Activated CD4-positive, alpha-beta memory T cell treated with anti-CD3 and anti-CD28 coated beads, Interleukin-2, amount 10 ng/mL, durations not matched to agents 7 days and 5 days (primary cell): ENCODE data around the gene SMCR8. TPM values are rescaled to one million over a fixed set of nuclear protein-coding genes. Genes with fewer than 3 reads are reported as not detected.
A peak's percentile ranks its signal among the peaks of the same experiment; 100 is the strongest.

Experiments used
- CTCF ChIA-PET: fragments of 350-600 bp; sonication (Branson Sonifier 250); formaldehyde crosslinking; loops from one replicate; lab custom pipeline; 2021; ENCODE audit warnings: antibody characterized with exemption, inconsistent platforms; lab: Charles Lee
- POLR2A ChIA-PET: fragments of 350-600 bp; sonication (Branson Sonifier 250); formaldehyde crosslinking; loops from one replicate; lab custom pipeline; 2021; ENCODE audit warnings: antibody characterized with exemption; lab: Charles Lee
- DNase-seq: peaks from one replicate; pipeline ENCODE4 v3.0.0-alpha.2; 2020
- H3K27ac Mint-ChIP-seq: one replicate; pipeline ENCODE4 v1.8.0; 2021; ENCODE audit warnings: mild to moderate bottlenecking, mixed read lengths
- H3K27me3 Mint-ChIP-seq: one replicate; pipeline ENCODE4 v1.8.0; 2021; ENCODE audit warnings: mixed read lengths
- H3K36me3 Mint-ChIP-seq: one replicate; pipeline ENCODE4 v1.8.0; 2021; ENCODE audit warnings: low read depth, mixed read lengths
- H3K4me1 Mint-ChIP-seq: one replicate; pipeline ENCODE4 v1.8.0; 2021; ENCODE audit warnings: mixed read lengths
- H3K4me3 Mint-ChIP-seq: one replicate; pipeline ENCODE4 v1.8.0; 2021; ENCODE audit warnings: mild to moderate bottlenecking, mixed read lengths
- H3K9me3 Mint-ChIP-seq: one replicate; pipeline ENCODE4 v1.8.0; 2021; ENCODE audit warnings: mixed read lengths
- total RNA-seq, 2 experiments: library from RNA; stranded (reverse); gene quantifications; one replicate each; pipeline ENCODE4 v1.2.3, GENCODE V29; 2021

The SMCR8 gene
- total RNA-seq, 2 experiments from 2014 or later = 27.0 to 27.9 TPM

DNA sequence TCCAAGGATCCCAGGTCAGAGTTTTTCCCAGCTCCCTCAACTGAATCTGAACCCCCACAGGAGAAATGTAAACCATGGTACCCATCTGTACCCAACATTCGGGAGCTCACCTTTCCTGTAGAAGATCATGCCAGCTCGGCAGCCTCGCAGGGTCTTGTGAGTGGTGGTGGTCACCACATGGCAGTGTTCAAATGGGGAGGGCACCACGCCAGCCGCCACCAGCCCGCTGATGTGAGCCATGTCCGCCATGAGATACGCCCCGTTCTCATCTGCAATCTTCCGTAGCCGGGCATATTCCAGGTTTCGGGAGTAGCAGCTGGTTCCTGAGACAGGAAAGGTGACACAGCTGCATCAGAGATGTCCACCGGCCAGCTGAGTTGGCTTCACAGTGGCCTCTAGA lies 24.8 kb downstream of the SMCR8 start:
- H3K9me3 Mint-ChIP-seq = no peaks in the 10 kb centered on the region
- no peaks in the 10 kb centered on the region for H3K27me3 Mint-ChIP-seq

DNA sequence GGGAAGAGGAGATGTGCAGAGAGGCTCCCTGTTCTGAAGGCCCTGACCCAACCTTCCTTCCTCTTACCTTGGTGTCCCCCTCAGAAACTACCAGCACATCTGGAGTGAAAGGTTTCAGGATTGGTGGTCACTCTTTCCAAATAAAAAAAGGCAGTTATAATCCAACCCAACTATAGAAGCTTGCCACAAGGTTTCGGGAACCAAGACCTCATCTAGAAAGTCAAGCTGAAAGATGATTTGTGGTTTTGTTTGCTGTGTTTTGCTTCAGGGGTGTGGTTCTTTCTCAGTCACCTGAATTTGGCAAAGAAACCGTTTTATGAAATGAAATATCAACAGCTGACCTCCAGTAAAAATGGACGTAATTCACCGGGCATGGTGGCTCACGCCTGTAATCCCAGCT lies 28.9 kb downstream of the SMCR8 start:
- Mint-ChIP-seq H3K36me3 (peaks cover 50% of the 10 kb centered on the region), H3K9me3 (no peaks in the 10 kb centered on the region), H3K27me3 (no peaks in the 10 kb centered on the region), H3K27ac (peak overlapping the region; percentile 62), H3K4me1 (peaks cover 12% of the 10 kb centered on the region), H3K4me3 (no peak overlapping the region)
- ChIA-PET CTCF (interaction anchor here (0.6 kb wide), 1 partner anchor 1513 kb away, joined by 3 read pairs; no protein-coding TSS in a partner anchor), POLR2A (interaction anchor here (0.8 to 1.0 kb wide), 2 partner anchors 10 to 13 kb away, joined by 3 read pairs; no protein-coding TSS in a partner anchor)
- no peak for DNase-seq

More for the DNA sequence above, 24.8 kb downstream of the SMCR8 start:
- CTCF ChIA-PET = no interaction called here
- H3K4me1 Mint-ChIP-seq = peaks cover 12% of the 10 kb centered on the region
- H3K36me3 Mint-ChIP-seq = peaks cover 58% of the 10 kb centered on the region
- H3K4me3 Mint-ChIP-seq = no peak overlapping the region
- H3K27ac Mint-ChIP-seq = no peak overlapping the region
- no peak for DNase-seq
- POLR2A ChIA-PET = no interaction called here

DNA sequence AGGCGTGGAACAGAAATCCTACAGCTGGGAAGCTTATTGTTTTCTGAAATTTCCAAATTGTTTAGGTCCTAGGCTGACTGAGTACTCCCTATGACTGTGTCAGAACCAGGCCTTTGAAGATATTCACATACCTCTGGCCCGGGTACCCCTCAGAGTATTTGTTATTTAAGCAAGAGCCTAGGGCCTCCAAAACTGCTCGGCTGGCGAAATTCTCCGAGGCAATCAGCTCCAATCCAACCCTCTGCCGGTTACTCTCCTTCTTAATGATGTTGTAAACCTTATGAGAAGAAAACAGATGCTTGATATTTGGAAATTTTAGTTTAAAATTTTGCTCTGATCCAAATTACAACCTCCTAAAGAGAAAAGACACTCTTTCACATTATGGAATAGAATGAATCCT lies 38.4 kb downstream of the SMCR8 start:
- no peak for DNase-seq
- Mint-ChIP-seq H3K27ac (no peak overlapping the region), H3K36me3 (peaks cover 34% of the 10 kb centered on the region), H3K4me1 (no peaks in the 10 kb centered on the region), H3K9me3 (no peaks in the 10 kb centered on the region), H3K27me3 (no peaks in the 10 kb centered on the region), H3K4me3 (no peak overlapping the region)
- POLR2A ChIA-PET = no interaction called here
- CTCF ChIA-PET = interaction anchor here (1.4 kb wide), 1 partner anchor 9 kb away, joined by 3 read pairs; the partner anchor contains the start of gene SHMT1

DNA sequence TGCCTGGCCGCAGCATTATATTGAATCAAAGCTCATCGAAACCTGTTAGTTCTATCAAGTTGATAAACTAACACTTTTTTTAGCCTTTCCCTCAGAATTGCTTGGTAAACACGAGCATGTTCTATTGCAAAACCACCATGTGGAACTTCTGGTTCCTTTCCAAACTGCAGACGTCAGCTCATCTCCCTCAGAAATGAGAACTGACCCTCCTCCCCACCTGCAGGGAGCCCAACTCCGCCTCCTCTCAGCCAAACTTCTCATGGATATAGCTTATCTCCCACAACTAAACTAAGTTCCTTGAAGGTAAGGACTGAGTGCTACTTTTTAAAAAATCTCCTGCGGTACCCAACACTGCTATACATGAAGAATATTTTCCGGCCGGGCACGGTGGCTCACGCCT lies 41.5 kb downstream of the SMCR8 start:
- Mint-ChIP-seq H3K36me3 (peaks cover 38% of the 10 kb centered on the region), H3K4me1 (peaks cover 10% of the 10 kb centered on the region), H3K27me3 (no peaks in the 10 kb centered on the region), H3K9me3 (no peaks in the 10 kb centered on the region), H3K27ac (no peak overlapping the region), H3K4me3 (no peak overlapping the region)
- ChIA-PET POLR2A (no interaction called here), CTCF (interaction anchor here (0.5 kb wide), 1 partner anchor 60 kb away, joined by 3 read pairs; no protein-coding TSS in a partner anchor)
- DNase-seq = no peak

DNA sequence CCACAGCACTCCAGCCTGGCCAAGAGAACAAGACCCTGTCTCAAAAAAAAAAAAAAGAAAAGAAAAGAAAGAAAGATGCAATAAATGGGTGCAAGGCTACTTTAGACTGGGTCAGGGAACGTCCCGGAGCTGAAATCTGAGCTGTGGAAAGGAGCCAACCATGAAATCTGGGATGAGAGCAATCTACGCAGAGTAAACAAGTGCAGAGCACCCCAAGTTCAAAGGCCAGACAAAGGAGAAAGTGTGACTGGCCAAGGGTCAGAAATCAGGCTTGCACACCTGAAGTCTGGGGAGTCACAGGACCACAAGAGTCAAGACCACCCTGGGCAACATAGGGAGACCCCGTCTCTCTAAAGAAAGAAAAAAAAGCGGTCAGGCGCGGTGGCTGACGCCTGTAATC lies 45.4 kb downstream of the SMCR8 start:
- Mint-ChIP-seq H3K27me3 (no peaks in the 10 kb centered on the region), H3K4me1 (peaks cover 30% of the 10 kb centered on the region), H3K36me3 (peaks cover 19% of the 10 kb centered on the region), H3K4me3 (peak overlapping the region; percentile 4), H3K9me3 (no peaks in the 10 kb centered on the region), H3K27ac (no peak overlapping the region)
- ChIA-PET POLR2A (no interaction called here), CTCF (interaction anchor here (0.7 kb wide), 1 partner anchor 495 kb away, joined by 3 read pairs; no protein-coding TSS in a partner anchor)
- DNase-seq = no peak

DNA sequence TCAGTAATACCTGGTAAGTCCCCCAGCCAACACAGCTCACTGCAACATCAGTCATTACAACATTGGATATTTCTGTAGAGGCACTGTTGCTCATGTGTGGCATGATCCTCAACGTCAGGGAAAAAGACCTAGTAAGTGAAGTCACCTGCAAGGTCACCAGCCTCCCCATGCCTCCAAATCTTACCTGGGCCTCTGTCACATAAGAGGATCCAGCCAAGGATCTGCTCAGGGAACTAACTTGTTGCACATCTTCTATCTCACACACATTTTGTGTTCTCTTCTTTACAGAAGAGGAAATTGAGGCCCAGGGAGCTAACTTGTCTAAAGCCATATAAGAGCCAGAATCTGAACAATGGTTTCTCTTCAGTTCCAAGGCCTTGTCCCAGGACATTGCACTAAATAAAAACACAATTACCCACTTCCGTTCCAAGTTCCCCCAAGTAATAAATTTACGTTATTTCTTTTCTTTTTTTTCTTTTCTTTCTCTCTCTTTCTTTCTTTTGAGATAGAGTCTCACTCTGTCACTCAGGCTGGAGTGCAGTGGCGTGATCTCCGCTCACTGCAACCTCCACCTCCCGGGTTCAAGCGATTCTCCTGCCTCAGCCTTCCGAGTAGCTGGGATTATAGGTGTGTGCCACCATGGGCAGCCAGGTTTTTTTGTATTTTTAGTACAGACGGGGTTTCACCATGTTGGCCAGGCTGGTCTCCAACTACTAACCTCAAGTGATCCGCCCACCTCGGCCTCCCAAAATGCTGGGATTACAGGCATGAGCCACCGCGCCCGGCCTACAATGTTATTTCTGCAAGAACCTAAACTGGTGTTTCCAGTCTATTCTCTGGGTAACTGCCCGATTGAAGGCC lies 47.0 kb downstream of the SMCR8 start:
- H3K4me3 Mint-ChIP-seq = peak overlapping the region; percentile 94
- peaks cover 30% of the 10 kb centered on the region for H3K4me1 Mint-ChIP-seq
- H3K36me3 Mint-ChIP-seq = peaks cover 14% of the 10 kb centered on the region
- H3K9me3 Mint-ChIP-seq = no peaks in the 10 kb centered on the region
- no peaks in the 10 kb centered on the region for H3K27me3 Mint-ChIP-seq
- no peak for DNase-seq
- peak overlapping the region; percentile 45 for H3K27ac Mint-ChIP-seq
- ChIA-PET POLR2A (interaction anchor here (1.2 to 1.8 kb wide), 5 partner anchors 13 to 104 kb away, joined by 3 to 7 read pairs (median 4); partner anchors contain the start of genes SMCR8 and TOP3A), CTCF (no interaction called here)

DNA sequence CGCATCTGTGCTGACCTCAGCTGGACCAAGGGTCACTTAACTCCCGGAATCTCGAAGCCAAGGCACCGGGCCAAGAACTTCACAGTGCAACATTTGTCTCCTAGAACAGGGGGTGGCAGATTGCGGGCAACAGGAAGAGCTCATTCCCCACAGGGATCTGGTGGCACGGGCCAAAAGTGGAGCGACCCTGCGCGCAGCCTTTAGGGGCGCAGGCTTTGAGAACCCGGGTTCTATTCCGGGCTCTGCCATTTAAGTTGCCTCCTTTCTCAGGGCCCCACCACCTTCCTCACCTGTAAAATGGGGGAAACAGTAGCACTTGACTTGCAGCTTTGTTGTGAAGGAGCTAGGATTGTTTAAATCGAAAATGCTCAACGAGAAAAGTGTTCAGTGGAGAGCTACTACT lies 47.6 kb downstream of the SMCR8 start:
- ChIA-PET POLR2A (interaction anchor here (1.0 to 1.8 kb wide), 9 partner anchors 14 to 702 kb away, joined by 3 to 7 read pairs (median 3); partner anchors contain the start of genes SMCR8 and TOP3A), CTCF (interaction anchor here (0.9 to 1.0 kb wide), 2 partner anchors 9 to 263 kb away, joined by 3 read pairs; no protein-coding TSS in a partner anchor)
- H3K36me3 Mint-ChIP-seq = peaks cover 14% of the 10 kb centered on the region
- no peaks in the 10 kb centered on the region for H3K9me3 Mint-ChIP-seq
- no peak for DNase-seq
- H3K27me3 Mint-ChIP-seq = no peaks in the 10 kb centered on the region
- H3K27ac Mint-ChIP-seq = peak overlapping the region; percentile 45
- H3K4me1 Mint-ChIP-seq = peaks cover 30% of the 10 kb centered on the region
- peak overlapping the region; percentile 94 for H3K4me3 Mint-ChIP-seq

DNA sequence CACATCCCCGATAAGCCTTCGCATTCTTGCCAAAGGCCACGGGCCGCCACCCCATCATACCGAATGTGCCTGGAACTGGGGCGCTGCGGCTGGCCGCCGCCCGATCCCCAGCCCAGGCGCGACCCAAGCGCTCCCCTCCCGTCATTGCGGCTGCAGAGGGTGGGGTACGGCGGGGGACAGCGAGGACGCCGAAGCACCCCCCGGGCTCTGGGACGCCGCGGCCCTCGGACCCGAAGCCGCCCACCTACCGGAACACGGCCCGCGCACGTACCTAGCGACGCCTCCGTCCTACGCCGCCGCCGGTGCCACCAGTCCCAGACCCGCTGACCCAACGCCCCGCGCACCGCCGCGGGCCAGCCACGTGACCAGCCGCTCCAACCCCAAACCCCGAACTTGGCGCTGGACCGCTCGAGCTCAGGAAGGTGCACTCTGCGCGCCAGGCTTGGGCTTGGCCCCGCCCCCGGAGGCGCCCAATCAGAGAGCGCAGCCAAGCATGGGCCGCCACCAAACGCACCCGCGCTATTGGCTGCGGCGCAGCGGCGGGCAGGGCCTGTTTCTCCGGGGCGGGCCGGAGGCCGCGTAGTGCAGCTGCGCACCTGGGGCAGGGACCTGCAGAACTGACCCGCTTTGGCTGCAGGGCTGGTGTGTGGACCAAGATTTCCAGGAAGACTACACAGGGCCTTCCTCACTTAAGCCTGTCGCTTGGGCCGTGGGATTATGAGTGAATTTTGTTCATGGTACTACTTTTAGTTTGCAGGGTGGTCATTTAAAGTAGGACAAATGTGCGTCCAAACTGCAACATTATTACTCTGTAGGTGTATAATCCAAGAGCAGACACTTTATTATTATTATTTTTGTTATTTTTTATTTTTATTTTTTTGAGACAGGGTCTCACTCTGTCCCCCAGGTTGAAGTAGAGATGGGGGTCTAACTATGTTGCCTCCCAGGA lies 48.3 kb downstream of the SMCR8 start, which contains the start of gene SHMT1:
TSS of gene SHMT1 (minus strand) at position 450 of the 949 bp plus-strand sequence. CDS start 7,569 bp downstream, outside the sequence.
- DNase-seq = peak; percentile 94
- Mint-ChIP-seq H3K9me3 (no peaks in the 10 kb centered on the region), H3K4me1 (peaks cover 30% of the 10 kb centered on the region), H3K4me3 (peak within 1 kb of the TSS; percentile 94), H3K27me3 (no peaks in the 10 kb centered on the region), H3K36me3 (peaks cover 14% of the 10 kb centered on the region), H3K27ac (peak within 1 kb of the TSS; percentile 82)
- ChIA-PET POLR2A (interaction anchor here (1.0 to 1.8 kb wide), 8 partner anchors 15 to 701 kb away, joined by 3 to 4 read pairs (median 3); no protein-coding TSS in a partner anchor), CTCF (interaction anchor here (0.6 to 1.0 kb wide), 3 partner anchors 9 to 333 kb away, joined by 3 read pairs; no protein-coding TSS in a partner anchor)

DNA sequence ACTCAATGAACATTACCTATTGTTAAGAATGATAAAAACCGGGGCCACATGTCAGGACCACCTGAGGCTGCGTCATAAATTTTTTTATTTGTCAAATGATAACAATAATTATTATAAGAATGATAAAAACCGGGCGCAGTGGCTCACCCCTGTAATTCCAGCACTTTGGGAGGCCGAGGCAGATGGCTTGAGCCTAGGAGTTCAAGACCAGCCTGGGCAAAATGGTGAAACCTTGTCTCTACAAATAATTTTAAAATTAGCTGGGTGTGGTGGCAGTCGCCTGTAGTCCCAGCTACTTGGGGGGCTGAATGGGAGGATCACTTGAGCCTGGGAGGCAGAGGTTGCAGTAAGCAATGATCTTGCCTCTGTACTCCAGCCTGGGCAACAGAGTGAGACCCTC lies 49.1 kb downstream of the SMCR8 start:
- CTCF ChIA-PET = no interaction called here
- no peaks in the 10 kb centered on the region for H3K9me3 Mint-ChIP-seq
- peaks cover 14% of the 10 kb centered on the region for H3K36me3 Mint-ChIP-seq
- no peak overlapping the region for H3K27ac Mint-ChIP-seq
- no peaks in the 10 kb centered on the region for H3K27me3 Mint-ChIP-seq
- POLR2A ChIA-PET = interaction anchor here (1.2 to 1.8 kb wide), 2 partner anchors 15 to 49 kb away, joined by 3 to 4 read pairs; no protein-coding TSS in a partner anchor
- DNase-seq = no peak
- no peak overlapping the region for H3K4me3 Mint-ChIP-seq
- H3K4me1 Mint-ChIP-seq = peaks cover 29% of the 10 kb centered on the region

DNA sequence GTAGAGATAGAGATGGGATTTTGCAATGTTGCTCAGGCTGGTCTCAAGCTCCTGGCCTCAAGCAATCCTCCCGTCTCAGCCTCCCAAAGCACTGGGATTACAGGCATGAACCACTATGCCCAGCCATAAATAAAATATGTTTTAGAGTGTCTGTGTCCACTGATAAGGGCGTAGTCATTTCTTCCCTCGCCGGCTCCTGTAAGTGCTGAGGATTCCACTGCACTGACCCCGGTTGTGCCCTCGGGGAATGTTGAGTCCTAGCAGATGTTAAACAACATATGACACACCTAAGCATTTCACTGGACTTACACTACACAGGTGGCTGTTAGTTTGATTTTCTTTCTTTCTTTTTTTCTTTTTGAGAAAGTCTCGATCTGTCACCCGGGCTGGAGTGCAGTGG lies 53.9 kb downstream of the SMCR8 start:
- Mint-ChIP-seq H3K4me1 (peaks cover 32% of the 10 kb centered on the region), H3K27ac (no peak overlapping the region), H3K27me3 (peaks cover 6% of the 10 kb centered on the region), H3K4me3 (no peak overlapping the region), H3K9me3 (peaks cover 2% of the 10 kb centered on the region), H3K36me3 (peaks cover 2% of the 10 kb centered on the region)
- ChIA-PET POLR2A (no interaction called here), CTCF (no interaction called here)
- DNase-seq = no peak

DNA sequence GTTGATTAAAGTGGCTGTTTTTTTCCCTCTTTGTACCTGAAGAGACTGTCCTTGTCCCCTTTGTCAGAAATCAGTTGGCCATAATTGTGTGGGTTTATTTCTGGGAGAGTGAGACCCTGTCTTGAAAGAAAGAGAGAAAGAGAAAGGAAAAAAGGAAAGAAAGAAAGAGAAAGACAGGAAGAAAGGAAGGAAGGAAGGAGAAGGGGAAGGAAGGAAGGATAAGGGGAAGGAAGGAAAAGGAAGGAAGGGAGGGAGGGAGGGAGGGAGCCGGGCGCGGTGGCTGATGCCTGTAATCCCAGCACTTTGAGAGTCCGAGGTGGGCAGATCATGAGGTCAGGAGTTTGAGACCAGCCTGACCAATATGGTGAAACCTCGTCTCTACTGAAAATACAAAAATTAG lies 55.7 kb downstream of the SMCR8 start:
- H3K27ac Mint-ChIP-seq = no peak overlapping the region
- H3K9me3 Mint-ChIP-seq = peaks cover 4% of the 10 kb centered on the region
- CTCF ChIA-PET = no interaction called here
- H3K27me3 Mint-ChIP-seq = peaks cover 8% of the 10 kb centered on the region
- no peak overlapping the region for H3K4me3 Mint-ChIP-seq
- peaks cover 2% of the 10 kb centered on the region for H3K36me3 Mint-ChIP-seq
- POLR2A ChIA-PET = no interaction called here
- H3K4me1 Mint-ChIP-seq = peaks cover 32% of the 10 kb centered on the region
- DNase-seq = no peak

DNA sequence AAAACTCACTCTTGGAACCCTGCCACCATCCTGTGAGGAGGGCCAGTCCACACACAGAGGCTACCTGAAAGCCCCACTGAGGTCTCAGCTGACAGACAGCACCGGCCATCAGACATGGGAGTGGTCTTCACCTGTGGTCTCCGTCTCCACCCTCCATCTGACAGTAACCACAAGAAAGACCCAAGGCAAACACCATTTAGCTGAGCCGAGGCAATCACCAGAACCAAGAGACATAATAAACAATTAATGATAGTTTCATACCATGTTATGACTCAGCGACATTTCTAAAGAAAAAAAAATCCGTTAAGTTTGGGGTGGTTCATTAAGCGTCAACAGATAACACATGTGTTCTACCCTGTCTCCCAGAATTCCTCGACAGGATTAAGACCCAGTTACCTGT lies 56.4 kb downstream of the SMCR8 start:
- H3K27ac Mint-ChIP-seq = peak overlapping the region; percentile 0
- DNase-seq = no peak
- peaks cover 32% of the 10 kb centered on the region for H3K4me1 Mint-ChIP-seq
- ChIA-PET POLR2A (no interaction called here), CTCF (no interaction called here)
- H3K36me3 Mint-ChIP-seq = peaks cover 2% of the 10 kb centered on the region
- peaks cover 4% of the 10 kb centered on the region for H3K9me3 Mint-ChIP-seq
- no peak overlapping the region for H3K4me3 Mint-ChIP-seq
- peaks cover 8% of the 10 kb centered on the region for H3K27me3 Mint-ChIP-seq
